ENCODE measurements around the gene RECK.
"Not testable (repeated sequence)": the region's sequence is repeated elsewhere in the genome, so short reads cannot be mapped to it uniquely, and the experiment has no call there.

The RECK gene

DNA sequence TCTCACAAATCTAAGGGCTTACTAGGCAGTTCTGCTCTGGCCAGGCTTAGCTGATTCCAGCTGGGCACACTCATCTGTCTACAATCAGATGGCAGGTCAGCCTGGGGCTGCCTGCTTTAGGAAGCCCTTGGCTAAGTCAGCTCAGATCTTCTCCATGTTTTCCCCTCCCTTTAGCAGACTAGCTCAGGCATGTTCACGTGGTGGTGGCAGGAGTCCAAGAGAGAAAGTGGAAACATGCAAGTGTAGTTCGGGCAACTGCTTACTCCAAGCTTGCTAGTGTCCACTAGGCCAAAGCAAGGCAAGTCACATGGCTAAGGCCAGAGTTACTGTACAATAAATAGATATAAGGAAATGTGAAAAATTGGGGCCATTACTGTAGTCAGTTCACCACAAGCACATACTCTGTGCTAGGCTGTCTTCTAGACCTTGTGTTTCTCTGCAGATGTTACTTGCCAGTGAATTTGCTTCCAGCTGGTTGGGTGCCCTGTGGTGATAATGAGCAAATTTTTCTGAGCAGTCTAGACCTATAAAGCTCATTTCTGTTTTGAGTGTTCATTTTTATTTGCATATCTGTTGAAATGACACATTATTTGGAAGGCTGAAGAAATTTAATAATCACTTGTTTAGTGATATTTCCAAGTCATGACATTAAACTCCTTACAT is 38.3 kb downstream of the RECK start:
- DNase-seq: no peak

DNA sequence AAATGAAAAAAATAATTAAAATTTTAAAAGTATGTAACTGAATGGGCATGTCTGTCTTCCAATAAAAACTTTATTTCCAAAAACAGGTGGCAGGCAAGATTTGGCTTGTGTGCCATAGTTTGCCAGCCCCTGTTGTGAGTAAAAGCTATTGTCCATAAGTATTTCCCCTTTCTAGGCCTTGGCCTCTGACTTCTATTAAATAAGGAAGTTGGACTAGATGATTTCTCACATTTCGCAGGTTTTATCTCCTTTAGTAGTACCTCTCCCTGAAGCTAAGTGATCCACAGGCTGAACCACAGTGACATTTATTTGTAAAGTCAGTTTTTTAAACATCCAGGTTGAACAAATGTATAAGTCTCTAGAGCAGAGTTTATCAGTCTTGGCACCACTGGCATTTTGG is 41.3 kb downstream of the RECK start:
- DNase-seq: no peak

DNA sequence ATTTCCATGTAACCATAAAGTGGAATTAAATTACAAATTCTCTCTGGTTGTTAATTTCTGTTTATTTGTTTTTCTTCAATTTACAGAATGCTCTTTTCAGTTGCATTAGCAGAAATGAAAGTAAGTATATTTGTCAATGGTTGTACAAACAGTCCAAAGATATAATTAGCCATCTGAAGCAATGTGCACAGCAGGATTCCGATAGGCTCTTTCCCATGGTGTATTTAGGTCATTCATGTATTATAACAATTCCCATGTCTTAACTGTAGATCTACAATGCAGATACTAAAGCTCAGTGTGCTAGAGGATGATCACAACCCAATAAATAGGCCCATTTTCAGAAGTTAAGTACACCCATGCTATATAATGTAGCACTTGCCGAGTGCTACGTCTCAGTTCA is 43.8 kb downstream of the RECK start:
- no peak for DNase-seq

DNA sequence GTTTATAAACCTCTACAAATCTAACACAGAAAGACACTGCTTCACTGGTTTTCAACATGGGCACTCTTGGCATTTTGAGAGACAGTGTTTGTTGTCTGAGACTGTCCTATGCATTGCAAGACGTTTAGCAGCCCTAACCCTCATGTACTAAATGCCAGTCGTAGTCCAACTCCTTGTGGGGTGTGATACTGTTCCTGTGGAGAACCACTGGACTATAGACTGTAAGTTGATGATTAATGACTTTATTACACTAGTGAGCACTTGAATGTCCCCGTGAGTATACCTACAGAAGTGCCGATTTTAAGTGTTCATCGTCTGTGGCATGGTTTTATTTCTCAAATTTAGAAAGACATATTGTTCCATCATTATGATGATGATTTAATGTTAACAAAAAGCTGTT is 46.2 kb downstream of the RECK start:
- DNase-seq: no peak

DNA sequence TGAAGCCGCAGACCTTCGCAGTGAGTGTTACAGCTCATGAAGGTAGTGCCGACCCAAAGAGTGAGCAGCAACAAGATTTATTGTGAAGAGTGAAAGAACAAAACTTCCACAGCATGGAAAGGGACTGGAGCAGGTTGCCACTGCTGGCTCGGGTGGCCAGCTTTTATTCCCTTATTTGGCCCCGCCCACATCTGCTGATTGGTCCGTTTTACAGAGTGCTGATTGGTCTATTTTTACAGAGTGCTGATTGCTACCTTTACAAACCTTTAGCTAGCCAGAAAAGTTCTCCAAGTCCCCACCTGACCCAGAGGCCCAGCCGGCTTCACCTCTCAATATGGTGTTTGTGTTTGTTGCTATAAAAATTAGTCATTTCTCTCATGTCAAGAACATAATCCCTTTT is 49.7 kb downstream of the RECK start:
- no peak for DNase-seq

DNA sequence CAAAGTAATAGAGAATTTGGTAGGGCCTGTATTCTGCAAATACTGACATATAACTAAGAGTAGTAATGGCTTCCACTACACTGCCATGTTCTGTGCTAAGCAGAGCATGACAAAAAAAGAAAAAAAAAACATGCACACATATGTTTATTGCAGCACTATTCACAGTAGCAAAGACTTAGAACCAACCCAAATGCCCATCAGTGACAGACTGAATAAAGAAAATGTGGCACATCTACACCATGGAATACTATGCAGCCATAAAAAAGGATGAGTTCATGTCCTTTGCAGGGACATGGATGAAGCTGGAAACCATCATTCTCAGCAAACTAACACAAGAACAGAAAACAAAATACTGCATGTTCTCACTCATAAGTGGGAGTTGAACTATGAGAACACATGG is 50.3 kb downstream of the RECK start:
- DNase-seq: not testable (repeated sequence)

DNA sequence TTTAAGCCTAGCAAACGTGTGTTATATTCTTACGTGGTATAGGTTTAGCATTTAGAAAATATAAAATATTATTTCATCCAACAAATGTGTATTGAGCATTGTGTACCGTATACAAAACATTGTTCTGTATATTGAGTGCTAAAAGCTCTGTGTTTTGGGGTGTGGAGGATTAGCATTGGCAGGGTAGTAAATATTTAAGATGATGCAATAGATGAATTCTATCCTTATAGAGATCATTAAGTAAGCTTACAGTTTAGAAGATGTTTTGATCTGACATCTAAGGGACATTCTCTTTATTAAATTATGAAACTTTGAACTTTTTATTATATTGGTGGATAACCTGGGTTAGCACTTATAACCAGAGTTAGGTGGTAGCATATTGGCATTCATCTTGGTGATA is 51.3 kb downstream of the RECK start:
- DNase-seq: no peak

DNA sequence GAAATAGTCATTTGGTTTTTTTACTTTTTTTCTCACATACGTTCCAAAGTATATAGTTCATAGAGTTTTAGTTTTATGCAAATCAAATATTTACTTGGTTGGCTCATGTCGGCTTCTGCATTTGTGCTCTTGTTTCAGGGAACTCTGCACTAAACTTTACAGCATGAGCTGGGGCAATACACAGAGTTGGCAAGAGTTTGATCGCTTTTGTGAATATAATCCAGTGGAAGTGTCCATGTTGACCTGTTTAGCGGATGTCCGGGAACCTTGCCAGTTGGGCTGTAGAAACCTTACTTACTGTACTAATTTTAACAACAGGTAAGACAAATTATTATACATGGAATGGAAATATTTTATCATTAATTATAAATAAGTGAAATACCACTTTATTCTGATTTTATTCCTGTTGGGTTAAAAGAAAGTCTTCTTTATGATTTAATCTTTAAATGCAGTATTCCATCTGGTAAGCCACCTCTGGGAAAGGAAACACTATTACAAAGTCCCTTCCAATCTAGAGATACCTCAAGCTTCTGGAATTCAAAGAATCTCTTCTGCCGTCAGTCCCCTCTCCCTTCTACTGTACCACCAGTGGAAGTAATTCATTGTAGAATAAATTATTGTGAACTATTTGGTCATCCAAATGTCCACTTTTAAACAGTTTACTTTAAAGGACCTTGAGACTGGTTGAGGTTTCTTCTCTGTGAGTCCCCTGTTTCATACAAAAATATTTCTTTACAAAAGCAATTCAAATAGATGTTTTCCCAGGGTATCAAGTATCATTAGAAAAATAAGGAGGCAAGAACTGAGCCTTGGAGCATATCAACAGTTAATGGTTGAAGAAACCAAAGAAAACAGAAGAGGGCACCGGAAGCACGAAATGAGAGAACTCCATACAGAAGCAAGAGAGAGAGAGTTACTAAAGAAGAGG is 54.6 kb downstream of the RECK start:
- no peak for DNase-seq

DNA sequence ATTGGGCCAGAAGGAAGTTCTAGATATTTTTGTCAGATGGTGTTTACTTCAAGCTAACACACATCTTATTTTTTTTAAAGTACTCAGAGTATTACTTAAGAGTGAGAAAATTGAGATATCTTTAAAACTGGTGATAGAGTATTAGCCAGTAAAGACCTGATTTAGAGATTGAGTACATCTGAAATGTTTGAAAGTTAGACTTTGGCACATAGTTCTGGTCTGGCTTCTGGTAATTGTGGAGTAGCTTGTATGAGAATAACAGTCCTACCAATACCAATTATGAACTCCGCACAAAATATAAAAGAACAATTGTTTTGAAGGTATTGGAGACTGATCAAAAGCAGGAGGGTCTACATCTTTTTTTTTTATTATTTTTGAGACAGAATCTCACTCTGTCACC is 55.3 kb downstream of the RECK start:
- DNase-seq: no peak

DNA sequence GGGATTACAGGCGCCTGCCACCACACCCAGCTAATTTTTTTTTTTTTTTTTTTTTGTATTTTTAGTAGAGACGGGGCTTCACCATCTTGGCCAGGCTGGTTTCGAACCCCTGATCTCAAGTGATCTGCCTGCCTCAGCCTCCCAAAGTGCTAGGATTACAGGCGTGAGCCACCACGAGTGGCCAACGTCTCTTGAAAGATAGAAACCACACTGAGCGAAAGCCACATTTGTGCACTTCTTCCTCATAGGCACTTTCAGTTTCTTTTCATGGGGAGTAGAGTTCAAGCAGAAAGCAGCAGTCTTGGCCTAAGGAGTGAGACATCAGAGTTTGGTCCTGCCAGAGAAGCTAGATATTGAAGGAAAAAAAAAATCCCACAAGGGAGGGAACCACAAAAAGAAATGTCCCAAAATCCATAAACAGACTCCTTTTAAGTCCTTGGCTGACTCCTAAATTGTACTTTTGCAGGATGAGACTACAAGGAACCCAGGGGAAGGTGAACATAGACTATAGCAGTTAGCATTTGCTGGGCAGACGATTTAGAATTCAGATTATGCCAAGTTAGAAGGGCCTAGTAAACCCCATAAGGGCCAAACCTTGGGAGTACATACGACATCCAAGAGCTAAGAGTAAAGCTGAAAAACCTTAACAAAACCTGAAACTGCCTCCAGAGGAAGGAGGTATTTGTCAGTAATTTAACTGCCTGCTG is 55.9 kb downstream of the RECK start:
- DNase-seq: no peak

DNA sequence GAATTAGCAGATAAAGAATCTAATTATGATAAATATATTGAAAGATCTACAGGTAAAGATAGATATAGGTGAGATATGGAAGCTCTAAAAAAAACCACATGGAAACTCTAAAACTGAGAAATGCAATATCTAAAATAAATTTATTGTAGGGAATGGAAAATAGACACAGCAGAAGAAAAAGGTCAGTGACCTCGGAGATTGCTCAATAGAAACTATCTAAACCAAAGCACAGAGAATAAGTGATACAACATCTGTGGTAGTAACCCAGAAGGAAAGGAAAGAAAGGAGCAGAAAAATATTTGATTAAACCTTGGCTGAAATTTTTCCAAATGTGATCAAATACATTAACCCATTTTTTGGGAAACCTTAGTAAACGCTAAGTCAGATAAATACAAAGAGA is 56.7 kb downstream of the RECK start:
- DNase-seq: no peak

DNA sequence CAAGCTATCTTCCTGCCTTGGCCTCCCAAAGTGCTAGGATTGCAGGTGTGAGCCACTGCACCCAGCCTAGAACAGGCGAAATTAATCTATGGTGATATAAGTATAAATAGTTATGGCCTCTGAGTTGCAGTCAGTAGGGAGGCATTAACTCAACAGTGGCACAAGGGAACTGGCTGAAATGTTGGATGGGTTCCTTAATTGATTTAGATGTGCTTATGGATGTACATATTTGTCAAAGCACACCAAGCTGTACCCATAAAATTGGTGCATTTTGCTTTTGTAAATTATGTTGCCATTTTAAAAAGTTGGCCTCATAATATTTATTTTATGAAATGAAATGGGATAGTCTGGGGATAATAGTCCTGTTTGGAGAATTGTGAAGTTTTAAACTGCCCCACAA is 63.0 kb downstream of the RECK start:
- DNase-seq: no peak

DNA sequence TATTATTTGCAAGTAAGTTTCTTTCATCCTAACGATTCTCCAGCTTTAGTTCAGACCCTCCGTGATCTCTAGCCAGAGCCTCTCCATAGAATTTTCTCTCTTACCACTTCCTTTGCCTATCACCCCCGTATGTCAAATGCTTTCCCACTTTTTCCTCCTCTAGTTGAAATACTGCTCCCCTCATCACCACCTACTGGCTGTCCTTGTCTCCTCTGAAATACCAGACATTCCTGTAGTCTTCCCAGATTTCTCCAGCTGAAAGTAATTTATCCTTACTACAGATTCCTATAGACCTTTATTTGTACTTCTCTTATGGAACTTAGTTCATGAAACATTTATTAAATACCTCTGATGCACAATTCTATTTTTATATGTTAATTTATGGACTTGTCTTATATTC is 63.8 kb downstream of the RECK start:
- no peak for DNase-seq

DNA sequence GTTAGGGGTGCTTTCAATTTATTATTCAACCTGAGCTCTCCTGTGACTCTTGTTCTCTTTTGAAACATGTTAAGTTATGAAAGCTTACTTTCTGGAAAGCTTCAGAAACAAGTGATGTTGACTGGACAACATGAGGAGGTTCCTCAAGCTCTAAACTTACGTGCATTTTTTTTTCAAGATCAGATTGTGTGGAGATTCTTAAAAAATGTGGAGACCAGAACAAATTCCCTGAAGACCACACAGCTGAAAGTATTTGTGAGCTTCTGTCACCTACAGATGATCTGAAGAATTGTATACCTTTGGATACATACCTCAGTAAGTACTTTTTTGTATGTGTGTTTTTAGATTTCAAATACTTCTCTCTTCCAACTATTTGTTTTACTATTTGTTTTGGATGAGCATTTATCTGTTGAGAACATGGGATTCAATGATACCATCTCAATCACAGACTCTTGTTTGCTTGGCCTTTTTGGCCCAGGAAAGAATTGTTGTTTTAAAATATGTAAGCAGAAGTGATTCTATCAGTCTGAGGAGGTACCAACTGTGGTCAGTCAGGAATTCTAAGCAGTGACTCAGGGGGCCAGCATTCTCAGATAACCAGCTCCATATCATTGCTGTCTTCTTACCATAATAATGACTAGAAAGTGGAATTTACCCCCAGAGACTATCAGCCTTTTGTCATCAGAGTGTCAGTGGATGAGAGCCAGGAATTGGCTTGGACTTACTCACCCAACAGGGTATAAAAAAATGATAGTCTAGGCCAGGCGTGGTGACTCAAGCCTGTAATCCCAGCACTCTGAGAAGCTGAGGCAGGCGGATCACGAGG is 65.4 kb downstream of the RECK start:
- no peak for DNase-seq

DNA sequence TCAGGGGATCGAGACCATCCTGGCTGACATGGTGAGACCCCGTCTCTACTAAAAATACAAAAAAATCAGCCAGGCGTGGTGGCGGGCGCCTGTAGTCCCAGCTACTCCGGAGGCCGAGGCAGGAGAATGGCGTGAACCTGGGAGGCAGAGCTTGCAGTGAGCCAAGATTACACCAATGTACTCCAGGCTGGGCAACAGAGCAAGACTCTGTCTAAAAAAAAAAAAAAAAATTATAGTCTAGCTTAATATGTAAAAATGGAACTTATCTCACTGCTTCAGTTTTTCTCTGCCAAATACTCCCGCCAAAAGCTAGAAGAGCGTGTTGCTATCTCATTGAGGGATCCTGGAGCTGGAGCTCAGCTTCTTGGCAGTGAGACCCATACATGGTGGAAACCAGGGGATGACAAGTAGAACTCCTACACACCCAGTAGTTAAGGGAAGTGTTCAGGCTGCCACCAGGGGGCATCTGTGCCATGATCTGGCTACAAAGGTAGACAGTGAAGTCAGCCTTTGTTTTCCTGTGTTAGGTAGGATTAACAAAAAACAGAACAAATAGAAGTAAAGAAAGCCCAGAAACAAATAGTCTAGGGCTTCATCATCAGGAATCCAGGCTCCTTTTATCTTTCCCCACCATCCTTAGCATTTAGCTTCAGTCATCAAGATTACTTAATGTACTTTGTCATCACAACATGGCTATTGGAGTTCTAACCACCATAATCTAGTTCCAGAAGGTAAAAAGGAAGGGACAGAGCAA is 66.2 kb downstream of the RECK start:
- DNase-seq: no peak

DNA sequence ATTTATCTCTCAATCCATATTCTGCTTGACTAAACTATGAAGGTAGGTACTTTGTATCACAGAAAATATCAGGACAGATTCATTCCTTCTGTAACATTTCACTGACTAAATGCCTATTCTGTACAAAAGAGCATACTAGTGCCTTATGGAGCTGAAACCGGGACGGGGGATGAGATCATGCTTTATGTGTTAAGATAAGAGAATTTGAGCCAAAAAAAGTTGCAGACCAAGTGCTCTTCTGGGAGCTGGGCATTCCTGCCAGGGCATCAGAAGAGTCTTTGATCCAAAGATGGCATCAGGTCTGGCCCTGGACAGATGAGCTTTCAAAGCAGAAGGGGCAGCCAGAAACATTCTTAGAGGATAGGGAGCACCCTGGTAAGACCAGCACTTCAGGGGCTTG is 72.4 kb downstream of the RECK start:
- no peak for DNase-seq

DNA sequence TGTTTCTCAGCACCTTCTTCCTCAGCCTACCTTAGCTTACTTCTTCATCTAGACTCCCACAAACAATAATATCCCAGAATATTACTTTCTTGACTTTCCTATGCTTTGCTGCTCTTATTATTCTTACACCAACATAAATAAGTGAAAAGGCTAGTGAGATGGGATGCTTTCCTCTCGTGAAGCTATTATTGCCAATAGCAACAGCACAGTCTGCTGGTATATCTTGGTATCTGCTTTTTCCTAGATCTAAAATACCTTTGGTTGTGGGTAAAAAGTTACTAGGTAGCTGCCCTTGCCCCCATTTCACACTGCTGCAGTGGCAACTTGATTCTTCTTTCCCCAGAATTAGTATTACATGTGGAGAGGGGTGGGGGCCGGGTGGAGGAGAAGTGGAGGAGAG is 73.7 kb downstream of the RECK start:
- no peak for DNase-seq

DNA sequence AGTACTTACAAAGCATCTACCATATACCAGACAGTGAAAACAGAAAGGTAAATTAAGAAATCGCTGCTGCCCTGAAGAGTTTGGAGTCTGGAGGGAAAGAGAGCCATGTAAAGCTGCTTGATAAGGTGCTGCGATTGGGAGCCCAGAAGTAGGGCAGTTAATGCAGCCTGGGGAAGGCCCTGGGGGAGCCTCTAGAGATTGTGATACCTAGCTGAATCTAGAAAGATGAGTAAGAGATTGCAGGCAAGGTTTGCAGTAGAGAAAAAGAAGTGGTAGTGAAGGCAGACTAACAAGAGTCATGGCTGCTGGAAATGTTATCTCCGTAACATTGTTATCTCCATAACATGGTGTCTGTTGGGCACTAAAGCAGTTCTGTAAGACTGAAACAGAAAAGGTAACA is 75.8 kb downstream of the RECK start:
- no peak for DNase-seq

DNA sequence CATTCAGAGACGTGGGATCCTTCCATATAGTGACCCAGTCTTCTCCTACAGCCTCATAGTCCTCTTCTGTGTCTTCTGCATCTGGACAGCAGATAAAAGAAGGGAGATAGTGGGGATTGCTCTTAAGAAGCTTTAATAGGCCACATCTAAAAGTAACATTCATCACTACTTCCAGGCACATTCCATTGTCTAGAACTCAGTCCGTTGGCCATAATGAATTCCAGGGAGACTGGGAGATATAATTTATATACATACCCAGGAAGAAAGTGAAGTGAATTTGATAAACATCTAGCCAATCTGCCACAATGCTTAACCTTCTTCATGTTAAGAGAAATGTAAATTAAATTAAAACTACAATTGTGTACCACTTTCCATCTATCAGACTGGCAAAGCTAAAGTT is 77.3 kb downstream of the RECK start:
- no peak for DNase-seq

DNA sequence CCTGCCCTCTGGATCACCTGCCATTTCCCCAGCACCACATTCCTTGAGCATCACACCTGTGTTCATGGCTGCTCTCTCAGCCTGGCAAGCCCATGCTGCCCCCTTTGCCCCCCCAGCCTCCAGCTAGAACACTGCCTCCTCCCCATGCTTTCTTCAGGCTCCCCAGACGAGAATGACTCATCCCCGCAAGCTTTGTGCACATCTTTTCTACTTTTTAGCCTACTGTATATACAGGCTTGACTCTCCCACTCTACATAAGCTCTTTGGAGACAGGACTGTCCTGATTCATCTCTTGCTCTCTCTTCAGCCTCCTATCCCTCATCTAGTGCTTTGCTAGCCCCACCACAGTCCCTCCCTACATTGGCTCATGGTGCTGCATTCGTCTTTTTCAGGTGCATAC is 79.9 kb downstream of the RECK start:
- DNase-seq: no peak

DNA sequence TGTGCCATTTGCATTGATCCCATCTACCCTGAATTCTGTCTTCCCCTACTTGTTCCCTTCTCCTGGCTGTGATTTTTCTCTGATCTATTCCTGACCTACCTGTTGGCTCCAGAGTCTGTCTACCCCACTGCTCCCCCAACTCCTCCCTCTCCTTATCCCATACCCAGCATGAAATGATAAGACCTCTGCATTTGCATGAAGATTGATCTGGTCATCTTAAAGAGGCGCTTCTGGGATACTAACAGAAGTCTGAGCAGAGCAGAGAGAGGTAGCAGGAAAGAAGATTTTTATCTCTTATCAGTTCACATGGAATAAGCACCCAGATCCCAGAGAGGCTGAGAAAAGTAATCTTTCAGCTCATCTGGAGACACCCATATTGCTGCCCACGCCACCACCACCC is 81.5 kb downstream of the RECK start:
- no peak for DNase-seq

DNA sequence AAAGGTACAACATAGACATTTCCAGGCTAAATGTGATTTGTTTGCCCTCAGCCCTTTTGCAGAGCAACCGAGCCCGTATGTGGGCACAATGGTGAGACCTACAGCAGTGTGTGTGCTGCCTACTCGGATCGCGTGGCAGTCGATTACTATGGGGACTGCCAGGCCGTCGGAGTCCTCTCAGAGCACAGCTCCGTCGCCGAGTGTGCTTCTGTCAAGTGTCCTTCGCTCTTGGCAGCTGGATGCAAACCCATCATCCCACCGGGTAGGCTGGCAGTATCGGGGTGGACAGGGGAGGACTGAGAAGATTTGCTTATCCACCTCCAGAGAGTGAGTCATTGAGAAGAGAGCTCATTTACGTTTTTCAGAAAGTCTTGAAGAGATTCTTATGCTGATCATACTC is 82.0 kb downstream of the RECK start:
- no peak for DNase-seq

Measured in NCI-H524 treated with DMSO at 0.1 percent for 48 hours (cell line).